Ramos (cell line): ENCODE results near the gene RAD18.

Experiments
- in situ Hi-C: fragments of 300-500 bp; cut with MboI; formaldehyde crosslinking; loops from one replicate; pipeline ENCODE4 v1.14.3; 2022; ENCODE audit warnings: low sequenced_read_pairs; ENCODE audit not compliant: unreplicated experiment

RAD18 gene

DNA sequence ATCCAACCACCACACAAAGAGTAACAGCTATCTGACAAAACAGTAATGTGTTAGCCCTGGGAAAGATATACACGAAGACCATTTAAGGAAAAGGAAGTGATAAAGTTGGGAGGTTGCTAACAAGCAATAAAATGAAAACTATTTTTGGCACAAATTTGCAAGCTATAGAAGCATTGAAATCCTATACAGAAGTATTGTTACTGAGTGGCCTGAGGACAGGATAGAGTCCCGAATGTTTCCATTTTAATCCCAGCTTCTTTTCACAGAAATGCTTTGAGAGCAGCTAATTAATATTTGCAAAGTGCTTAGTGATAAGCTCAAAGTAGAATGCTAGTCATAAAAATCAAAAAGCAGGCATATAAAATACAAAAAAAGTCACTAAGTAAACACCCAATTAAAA lies 51.5 kb downstream of the RAD18 start:
- in situ Hi-C loops = no loop called here

DNA sequence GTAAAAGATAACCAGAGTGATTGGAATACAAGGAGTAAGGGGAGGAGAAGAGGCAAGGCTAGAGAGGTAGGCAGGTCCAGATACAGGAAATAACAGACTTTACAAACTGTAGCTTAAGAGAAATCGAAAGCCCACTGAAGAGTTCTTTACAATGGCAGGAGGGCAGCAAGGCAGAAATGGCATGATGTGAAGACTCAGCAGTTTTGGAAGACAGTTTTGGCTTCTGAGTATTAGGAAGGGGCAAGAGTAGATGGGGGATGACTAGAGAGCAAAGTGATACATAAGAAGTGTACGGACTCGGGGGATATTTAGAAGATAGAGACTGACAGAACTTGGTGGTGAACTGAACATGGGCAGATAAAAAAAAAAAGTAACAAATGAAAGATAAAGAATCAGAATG lies 54.1 kb downstream of the RAD18 start:
- in situ Hi-C loops = no loop called here

DNA sequence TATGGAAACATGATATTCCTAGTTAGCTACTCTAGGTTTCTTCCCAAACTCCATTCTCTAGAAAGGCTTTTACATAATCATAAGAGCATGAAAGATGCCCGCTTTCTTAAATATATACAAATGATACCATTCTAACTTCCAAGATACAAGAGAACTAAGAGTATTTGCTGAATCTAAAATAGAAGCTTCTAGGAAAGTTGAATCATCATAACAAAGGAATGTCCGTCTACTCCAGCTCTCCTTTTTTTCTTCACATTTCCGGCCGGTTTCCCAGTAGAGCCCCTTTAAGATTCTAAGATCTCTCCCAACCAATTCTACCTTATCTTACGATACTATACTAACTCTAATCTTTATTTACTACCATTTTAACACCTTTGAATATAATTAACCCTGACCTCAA lies 60.1 kb downstream of the RAD18 start:
- in situ Hi-C loops = no loop called here

DNA sequence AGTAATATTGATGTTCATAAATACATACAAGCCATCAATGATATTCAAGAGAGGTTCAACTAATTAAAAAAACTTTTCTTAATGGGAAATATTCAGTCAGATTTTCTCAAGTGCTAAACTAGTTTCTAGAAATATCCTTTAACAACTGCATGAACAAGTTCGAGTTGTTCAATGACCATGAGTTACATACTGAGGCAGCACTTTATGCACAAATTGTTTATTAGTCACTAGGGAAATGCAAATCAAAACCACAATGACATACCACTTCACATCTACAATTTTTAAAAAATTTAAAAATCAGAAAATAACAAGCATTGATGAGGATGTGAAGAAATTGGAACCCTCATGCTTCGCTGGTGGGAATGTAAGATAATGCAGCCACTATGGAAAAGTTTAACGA lies 62.4 kb downstream of the RAD18 start:
- in situ Hi-C loops = no loop called here

DNA sequence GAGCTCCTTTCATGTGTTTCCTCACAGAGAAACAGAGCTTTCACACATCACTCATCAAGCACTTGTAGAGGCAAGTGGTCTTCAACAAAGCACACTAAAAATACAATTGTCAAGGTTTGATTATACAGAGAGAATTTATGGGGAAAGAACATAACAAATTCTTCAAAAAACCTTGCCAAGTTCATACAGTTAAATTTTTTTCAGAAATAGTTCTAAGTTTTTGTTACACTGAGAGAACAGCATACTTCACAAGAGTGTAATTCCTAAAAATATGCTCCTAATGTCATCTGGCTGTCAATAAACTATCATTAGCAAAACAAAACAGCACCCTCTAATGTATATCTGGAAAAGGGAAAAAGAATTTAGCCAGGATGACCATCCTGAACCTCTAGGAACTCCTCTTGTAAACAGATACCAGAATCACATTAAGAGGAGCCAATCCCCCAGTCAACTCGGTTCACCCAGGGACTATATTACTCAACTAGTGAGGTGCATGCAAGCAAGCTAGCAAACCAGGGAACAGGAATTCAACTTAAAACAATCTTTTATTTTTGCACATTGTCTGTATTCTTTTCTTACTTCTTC lies 63.3 kb downstream of the RAD18 start:
- in situ Hi-C loops = no loop called here

DNA sequence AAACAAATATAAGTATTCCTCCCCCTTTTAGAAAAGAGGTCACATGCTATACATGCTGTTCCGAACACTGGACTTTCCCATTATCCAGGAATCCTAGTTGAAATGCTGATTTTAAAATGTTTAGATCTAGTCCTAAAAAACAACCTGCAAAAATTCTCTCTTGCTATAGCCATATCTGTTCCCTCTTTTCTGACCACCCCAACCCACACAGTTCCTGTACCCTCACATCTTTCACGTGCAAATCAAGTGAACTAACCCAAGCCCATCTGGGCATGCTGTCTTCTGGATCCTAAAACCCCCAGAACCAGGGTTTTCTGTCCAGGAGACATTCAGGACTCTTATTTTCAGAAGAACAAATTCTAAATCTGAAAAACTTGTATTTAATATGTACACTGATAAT lies 67.4 kb downstream of the RAD18 start:
- in situ Hi-C loops = no loop called here

DNA sequence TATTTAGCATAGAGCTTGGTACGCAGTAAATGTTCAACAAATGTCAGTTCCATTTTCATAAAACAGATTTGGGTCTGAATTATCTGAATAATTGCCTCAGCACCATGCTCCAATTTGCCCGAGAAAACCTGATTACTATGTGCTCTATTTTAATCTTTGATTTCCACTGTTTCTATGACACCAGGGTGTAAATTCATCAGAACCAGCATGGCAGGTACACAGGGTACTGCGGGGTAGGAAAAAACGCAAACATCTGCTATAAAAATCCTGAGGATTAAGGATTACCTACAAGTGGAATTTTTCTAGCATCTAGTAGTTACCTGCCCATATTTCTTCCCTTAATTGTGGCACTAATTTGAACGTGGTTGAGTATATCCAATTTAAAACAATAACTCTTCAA lies 70.3 kb downstream of the RAD18 start:
- in situ Hi-C loops = no loop called here

DNA sequence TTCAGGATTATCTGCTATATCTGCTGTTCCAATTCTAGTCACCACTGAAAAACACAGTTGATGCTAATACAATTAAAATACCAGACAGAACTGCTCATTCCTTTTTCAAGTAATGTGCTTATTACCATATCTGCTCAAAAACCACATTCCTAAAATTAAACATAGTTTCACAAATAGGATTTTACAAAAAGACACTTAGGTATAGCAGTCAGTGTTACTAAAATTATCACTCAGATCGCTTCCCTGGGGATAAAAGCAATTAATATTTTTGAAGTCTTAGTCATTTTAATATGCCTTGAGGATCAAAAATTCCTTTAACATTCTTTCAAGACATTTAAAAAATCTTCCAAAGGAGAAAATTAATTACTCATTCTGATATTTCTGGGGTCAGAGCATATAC lies 71.5 kb downstream of the RAD18 start:
- in situ Hi-C loops = no loop called here

DNA sequence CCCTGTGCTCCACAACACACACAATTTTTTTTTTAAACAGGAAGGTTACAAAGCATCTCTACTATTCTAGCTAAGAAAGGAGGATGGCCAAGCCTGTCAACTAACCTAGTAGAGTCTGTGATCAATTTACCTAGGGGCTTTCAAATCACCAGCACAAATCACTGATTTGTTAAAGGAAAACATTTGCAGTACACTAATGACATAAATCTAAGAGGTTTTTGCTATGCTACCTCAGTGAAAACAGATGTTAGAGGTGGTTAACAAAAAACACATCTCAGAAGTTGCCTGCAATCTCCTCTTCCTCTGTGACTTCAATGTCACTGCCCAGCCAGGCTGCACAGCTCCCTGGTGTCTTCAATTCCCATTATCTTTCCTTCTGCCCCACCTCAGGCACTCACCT lies 72.0 kb downstream of the RAD18 start:
- in situ Hi-C loops = no loop called here

DNA sequence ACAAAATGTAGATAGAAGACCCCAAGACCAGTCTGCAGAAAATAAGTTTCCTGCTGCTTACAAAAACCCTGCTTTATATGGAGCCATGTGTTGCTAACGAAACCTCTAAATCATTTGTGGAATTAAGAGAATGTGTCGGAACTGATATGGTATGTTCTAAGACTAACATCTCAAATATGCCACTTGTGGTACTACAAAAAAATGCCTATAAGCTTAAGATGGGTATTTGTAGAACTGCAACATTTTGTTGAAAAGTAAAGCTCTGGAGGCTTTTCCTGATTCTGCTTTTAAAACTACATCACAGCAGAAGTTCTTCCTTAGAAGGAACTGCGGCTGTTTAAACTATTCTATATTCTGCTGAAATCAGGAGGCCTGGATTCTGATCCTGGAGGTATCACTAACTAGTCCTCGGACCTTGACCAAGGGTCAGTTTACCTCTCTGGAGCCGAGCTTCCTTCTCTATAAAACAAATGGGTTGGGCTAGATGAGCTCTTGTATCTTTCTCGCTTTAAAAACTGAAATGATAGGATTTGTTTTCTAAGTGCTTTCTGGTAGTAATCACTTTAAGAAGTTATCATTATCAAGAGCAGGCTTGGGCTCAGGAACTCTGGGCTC lies 74.9 kb downstream of the RAD18 start:
- in situ Hi-C loops = no loop called here

DNA sequence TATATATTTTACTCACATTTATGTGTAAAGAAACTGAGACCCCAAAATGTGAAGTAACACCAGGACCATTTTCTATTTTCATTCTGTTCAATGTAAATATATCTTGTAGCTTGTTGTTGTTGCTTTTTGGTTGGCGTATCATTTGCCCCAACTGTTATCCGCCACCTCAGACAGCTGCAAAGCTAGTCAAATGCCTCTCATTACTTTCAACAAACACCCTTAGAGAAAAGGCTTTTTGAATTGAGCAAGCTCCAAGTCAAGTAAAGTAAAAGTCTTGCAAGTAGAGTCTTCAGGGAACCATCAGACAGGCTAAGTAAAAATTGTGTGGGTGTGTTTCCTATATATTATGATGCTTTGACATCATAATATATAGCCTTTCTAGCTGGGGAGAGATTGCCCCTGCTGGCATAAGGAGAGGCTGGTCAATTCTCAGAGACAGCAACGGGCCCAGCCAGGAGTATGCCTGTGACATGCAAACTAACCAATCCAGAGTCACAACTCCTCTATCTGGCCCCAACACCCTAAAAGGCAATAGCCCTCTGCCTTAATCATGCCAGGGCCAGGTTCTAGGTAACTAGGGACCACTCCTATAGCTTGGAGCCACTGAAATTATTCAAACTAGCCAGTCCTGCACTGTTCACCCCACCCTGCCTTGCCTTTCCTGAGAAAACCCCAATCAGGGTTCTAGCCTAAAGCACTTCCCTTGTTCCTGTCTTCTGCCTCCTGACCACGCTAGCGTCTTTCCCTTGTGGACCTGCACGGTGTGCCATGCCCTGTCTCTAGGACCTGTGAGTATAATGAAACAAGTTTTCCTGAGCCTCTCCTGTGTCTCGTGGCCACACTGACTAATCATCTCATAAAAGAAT lies 75.6 kb downstream of the RAD18 start:
- in situ Hi-C loops = no loop called here

DNA sequence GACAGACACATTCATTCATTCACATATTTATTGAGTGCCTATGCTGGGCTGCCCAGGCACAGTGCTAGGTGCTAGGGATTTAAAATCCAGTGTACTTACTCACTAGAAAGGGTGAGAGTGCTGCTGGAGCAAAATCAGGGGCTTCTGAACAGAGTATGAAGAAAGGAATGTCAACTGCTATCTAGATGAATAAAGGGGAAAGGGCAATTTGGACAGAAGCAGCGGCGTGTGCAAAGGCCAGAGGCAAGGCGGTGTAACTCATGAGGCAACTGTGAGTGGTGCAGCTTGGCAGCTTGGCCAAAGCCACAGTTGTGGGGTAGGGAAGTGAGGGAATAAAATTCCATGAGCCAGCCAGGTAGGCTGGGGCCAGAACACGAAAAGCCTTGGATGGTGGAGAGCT lies 76.7 kb downstream of the RAD18 start:
- in situ Hi-C loops = no loop called here

DNA sequence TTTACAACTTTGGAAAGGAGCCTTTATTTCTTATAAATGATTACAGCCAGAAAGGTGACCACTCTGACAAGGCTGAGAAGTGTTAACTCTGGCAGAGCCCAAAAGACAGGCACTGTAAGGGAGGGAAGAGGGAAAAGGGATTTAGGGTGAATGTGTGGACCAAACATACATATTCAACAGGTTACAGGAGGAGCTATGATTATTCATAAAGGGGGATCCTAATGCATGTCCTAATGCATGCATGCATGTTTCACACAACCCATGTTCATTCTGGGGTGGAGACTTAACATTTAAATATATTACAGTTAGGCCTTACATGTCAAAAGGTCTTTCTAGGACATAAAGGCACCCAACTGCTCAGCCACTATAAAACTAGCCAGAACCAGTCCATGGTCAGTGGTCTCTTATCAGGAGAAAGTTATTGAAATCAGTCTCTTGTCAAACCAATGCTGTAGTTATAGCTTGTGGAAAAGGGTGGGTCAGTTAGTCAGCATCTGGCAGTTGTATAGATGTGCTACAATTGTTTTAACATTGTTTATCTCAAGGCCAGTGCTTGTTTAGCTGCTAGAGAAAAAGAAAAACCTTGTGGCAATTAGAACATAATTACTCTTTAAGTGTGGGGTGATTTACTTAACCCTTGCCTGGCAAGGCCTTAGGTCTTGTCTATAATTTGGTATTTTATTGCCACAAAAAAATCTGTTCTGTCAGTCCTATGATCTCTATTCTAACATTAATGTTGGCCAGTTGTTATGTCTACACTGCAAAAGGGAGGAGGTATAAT lies 77.5 kb downstream of the RAD18 start:
- in situ Hi-C loops = no loop called here

DNA sequence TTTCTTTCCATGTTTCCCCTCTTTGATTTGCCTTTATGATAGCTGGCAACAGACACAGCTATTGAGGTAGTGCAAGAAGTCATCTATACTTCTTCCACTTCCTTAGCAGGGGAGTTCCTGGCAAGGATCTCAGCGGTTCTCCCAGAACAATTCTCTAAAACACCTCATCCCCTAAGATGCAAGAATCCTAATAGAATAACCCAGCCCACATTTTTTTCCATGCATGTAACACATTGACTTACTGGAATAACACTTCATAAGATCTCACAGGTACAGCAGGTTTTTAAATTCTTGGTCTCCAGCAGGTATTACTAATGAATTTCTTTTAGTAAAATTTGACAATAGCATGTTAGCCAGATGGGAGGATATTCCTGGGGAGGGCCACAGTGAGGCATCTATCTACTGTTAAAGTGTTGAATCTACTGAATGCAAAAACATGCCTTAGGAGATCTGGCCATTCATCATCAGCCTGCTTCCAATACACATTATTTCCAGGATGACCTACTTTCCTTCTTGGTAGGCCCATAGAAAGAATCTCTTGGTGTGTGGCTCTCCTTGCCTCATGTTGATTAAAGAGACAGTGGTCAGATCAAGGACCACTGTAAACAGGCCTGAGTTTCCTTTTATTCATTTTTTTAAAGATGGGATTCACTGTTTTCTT lies 78.5 kb downstream of the RAD18 start:
- in situ Hi-C loops = no loop called here

DNA sequence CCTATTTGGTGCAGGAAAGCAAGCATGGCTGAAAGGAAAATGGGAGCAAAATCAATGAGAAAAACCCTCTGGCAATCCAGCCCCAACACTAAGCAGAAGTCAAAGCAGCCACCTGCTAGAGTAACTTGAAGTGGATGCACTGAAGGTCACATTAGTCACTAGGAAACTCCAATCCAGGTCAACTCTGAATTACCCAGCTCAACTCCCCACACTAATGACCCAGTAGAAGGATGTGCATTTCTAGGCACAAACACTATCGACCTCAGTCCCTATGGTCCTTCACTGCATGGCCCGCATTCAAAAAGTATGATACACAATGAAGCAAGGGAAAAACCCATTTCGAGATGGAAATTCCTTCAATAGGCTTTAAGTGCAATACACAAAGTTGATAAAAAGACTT lies 80.6 kb downstream of the RAD18 start:
- in situ Hi-C loops = no loop called here

DNA sequence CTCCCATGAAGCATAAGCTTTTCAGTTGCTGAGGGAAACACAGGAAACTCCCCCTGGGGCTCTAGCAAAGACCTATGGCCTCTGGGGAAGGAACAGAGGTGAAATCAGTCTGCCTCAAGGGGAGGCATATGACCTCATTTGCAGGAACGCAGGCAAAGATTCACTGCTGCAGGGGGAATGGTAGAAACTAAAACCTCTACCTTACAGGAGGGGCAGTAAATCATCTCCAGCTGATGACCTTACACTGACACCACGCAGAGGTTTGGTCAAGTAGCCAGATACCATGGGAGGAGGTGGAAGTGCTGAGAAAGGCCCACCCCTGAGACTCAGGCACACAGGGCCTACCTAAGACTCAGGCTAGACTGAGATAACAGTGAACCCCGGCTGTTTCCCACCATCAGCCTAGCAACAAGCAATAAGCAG lies 81.1 kb downstream of the RAD18 start:
- in situ Hi-C loops = no loop called here

DNA sequence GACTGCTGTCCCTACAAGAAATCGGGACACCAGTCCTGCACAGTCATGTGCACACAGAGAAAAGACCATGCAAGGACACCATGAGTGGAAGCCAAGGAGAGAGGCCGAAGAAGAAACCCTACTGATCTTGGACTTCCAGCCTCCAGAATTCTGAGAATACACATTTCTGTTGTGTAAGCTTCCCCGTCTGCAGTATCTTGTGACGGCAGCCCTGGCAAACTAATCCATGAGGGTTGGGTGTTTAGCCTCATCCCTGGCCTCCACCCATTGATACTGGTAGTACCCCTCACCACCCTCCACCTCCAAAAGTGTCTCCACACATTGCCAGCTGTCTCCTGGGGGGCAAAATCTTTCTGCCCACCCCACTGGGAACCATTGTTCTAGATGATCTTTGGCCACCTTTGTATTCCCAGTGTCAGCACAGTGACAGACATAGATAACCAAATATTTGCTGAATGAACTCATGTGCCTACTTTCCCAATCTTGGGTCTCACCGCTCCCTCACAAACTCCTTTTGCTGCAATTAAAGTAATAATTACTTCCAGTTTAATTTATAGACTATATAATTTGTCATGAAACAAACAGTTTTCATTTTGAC lies 83.8 kb downstream of the RAD18 start:
- in situ Hi-C loops = no loop called here

DNA sequence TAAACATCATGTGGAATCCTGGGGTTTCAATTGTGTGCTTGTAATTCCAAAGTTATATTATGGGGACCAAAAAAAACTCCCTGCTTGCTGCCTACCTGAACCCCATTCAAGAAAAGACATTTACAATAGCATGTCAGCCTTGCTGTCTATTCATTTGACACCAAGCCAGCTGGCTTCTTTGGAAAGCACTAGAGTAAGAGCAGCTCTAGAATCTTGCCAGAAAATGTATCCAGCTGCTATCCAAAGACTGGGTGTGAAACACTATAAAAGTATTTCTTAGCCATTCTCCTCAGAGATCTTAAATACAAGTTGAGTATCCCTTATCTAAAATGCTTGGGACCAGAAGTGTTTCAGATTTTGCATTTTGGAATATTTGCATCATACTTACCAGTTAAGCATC lies 87.4 kb downstream of the RAD18 start:
- in situ Hi-C loops = no loop called here

DNA sequence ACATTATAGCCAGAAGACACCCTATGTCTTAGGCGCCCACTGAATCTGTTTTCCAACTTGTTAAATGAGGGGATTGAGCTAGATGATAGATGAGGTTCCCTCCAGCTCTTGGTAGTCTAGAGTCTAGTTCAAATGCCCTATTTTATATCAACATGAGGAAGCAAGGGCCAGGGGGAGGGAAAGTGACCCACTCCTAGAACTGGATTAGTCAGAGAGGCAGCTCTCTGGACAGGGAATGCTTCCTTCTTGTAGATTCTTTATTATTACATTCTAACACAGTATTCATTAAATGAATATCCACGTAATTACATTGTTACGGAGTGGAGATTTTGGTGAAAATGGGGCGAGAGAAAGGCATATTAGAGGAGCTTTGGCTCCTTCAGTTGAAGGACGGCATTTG lies 89.5 kb downstream of the RAD18 start:
- in situ Hi-C loops = no loop called here

DNA sequence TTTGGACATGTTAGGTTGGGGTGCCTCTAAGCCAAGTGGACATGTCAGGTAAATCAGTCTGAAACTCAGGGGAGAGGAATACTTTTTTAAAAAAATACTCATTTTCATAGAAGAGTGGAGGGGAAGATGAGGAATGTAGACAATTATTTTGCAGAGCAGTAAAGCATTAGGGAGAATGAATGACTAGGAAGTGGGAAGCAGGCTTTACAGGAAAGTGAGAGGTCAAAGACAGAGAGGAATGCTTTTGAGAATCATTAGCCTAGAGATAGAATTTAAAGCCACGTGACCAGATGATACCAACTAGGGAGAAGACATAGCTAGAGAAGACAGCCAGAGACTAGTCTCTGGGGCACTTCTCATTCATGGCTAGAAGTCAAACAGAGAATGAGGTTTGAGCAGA lies 91.0 kb downstream of the RAD18 start:
- in situ Hi-C loops = no loop called here
